Activated T-helper 1 cell treated with Interleukin-2 at 50 U/mL for 16 hours (primary cell): ENCODE measurements around the gene REX1BD.
"Not testable (repeated sequence)": the region's sequence is repeated elsewhere in the genome, so short reads cannot be mapped to it uniquely, and the experiment has no call there.

Source experiments
- DNase-seq: peaks from one replicate; pipeline ENCODE4 v3.0.0-alpha.2; 2020; ENCODE audit warnings: low read depth

The REX1BD gene

DNA sequence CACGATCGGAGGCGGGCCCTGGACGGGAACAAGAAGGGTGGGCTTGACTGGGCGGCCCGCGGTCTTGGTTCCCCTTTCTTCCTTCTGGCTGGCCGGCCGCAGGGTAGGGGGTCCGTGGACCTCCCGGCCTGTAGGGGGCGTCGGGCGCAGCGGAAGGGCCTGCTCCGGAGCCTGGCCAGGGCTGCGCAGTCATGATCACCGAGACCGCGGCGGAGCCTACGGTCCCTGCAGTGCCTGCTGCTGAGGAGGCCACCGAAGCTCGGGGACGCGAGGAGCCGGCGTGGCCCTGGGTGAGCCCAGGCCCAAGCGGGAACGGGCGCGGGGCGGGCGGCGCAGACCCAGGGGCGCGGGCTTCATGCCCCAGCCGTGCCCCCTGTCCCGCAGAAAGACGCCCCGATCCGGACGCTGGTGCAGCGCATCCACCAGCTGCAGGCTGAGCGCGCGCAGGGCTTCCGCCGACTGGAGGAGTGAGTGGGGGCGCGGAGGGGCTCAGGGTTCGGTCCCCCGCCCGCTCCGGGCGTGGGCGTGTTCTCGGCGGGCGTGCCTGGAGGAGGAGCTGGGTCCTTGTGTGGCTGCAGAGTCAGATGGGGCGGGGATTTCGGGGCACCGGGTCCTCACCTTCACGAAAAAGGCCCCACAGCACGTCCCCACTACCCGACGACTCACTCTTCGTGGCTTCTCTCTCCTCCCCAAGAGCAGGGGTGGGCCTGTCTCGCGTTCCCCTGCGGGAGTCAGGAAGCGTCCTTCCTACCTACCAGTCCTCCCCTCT is at the start of gene REX1BD:
Gene REX1BD, plus strand, starts transcription at position 188 of the 769 bp plus-strand sequence. Its CDS starts 4 bp downstream, at position 192.
- peak; percentile 82 for DNase-seq

GRCh38 chr19:18539372-18539771 is 49.2 kb upstream of the REX1BD start:
- no peak for DNase-seq

- DNase-seq, result not testable (repeated sequence)
Measured at GRCh38 chr19:18540200-18540599, 48.4 kb upstream of the REX1BD start.

- no peak for DNase-seq
Measured at GRCh38 chr19:18541258-18541991, 47.2 kb upstream of the REX1BD start.

GRCh38 chr19:18541992-18542940 is 46.3 kb upstream of the REX1BD start:
- DNase-seq, result no peak

GRCh38 chr19:18542941-18543813 is 45.4 kb upstream of the REX1BD start, which contains the start of gene FKBP8:
FKBP8 (minus strand) TSS chr19:18543573; CDS start chr19:18541970, 1,603 bp downstream.
- DNase-seq, result peak; percentile 91

DNA sequence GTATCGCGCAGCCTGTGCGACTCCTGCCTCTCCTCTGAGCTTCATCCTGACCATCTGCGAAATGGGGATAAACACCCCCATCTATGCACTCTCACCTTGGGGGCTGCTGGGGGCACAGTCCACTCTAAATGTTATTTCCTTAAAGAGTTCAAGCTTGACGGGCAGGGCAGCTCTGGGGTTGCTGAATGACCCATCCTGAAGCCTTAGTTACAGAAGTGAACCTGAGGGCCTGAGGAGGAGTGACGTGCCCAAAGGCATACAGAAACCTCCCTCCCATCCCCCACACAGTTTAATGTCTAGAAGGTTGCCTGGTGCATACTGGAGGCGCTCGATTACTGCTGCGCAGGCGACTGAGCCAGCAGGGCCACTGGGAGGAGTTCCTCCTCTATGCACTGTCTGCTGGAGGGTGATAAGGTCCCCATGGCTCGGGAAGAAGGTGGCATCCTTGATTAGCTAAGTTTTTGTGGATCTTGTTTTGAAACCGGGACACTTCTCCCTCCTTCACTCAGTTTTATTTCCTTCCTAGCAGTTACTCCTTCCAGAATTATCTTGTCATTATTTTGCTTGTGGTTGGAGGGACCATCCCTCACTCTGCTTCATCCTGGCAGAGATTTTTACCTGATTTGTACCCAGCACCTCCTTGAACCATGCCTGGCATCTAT is 44.7 kb upstream of the REX1BD start:
- DNase-seq, result peak; percentile 52

GRCh38 chr19:18551631-18552030 is 37.0 kb upstream of the REX1BD start:
- no peak for DNase-seq

DNA sequence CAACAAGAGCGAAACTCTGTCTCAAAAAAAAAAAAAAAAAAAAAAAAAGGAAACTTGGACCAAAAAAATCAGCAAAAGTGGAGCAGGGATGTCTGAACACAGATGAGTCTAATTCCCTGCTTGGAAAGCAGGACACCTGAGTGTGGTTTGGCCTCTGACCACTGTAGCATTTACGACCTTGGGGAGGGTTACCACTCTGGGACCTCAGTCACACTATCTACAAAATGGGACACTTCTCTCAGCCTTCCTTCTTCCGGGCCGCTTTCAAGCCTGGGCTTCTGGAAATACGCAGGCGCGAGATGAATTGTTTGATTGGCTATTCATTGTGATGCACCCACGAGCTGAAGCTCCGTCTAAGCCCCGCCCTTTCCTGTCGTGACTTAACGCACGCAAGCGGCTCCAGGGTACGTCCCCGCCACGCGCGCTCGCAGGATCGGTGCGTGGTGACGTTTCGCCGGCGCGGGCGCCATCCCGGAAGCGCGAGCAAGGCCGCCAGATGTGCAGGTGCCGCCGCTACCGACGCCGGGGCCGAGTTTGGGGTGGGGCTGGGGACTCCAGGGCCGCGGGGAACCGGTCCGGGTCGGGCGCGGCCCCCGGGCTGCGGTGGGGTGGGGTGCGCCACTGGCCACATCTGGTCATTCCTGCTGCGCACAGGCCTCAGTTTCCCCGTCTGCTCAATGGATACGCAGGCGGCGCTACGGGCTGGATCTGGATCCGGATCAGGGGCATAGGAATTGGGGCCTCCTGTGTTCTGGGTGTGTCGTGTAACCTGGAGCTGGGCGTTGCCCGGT is 31.0 kb upstream of the REX1BD start, which contains the start of gene KXD1:
Gene KXD1, plus strand, starts transcription at position 460 of the 791 bp plus-strand sequence. CDS start 4,187 bp downstream, outside the sequence.
- DNase-seq, result peak; percentile 97

GRCh38 chr19:18558202-18558555 is 30.4 kb upstream of the REX1BD start:
- no peak for DNase-seq

DNA sequence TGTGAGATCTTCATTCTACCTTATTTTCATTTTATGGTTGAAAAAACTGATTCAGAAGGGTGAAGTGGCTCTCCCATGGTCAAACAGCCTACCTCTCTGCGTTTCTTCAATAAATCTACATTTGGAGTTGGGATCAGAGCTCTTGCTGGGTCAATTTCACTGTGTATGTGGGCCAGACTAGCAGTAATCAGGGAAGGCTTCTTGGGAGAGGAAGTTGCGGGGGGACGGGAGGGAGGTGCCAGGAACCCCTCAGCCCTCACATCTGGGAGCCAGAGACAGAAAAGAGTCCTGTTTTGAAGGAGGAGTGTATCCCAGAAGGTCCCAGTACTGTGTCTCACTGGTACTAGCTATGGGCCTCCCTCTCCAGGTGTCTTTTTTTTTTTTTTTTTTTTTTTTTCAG is 30.0 kb upstream of the REX1BD start:
- no peak for DNase-seq

GRCh38 chr19:18559685-18560084 is 28.9 kb upstream of the REX1BD start:
- DNase-seq, result no peak

DNA sequence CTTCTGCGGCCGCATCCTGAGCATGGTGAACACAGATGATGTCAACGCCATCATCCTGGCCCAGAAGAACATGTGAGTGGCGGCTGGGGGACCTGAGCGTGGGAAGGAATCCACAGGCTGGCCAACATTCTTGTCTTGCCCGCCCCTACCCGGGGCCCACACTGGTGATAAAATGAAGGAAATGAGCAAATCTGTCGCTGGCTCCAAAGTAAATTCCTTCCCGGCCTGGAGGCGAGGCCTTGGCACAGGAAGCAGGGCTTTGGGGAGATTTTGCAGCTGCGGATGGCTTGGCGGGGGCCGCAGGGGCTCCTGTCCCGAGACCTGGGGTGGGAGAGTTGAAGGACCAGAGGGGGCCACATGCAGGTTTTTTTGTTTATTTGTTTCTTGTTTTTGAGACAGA is 26.5 kb upstream of the REX1BD start:
- no peak for DNase-seq

DNA sequence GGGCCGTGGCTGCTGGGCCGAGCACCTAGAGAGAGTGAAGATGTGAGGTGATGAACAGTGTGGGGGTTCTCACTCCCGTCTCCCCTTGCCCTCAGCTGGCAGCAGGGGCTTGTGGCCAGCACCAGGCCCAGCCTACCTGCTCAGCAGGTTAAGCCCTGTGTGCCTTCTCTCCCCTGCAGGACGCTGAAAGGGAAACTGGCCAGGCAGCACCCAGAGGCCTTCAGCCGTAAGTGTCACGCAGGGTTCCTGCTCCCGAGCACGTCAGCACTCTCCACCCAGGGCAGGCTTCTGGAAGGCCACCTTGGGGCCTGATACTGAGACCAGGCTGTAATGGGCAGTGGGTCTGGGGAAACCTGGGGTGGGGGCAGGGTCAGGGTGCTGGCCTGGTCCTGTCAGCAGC is 21.6 kb upstream of the REX1BD start:
- no peak for DNase-seq

DNA sequence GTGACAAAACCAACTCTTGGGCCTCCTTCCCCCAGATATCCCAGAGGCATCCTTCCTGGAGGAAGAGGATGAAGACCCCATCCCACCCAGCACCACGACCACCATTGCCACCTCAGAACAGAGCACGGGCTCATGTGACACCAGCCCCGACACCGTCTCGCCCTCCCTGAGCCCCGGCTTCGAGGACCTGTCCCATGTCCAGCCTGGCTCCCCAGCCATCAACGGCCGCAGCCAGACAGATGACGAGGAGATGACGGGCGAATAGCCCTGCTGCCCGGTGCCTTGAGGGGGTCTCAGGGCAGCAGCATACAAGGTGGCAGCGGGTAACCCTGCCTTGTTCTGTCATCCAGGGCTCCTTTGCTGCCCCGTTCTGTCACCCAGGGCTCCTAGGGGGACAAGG is 20.2 kb upstream of the REX1BD start:
- DNase-seq, result no peak

- peak; percentile 99 for DNase-seq
Measured at GRCh38 chr19:18571564-18572344, 16.8 kb upstream of the REX1BD start, which contains the start of gene UBA52. UBA52 (plus strand) TSS chr19:18571857; CDS start chr19:18573301, 1,444 bp downstream.

DNA sequence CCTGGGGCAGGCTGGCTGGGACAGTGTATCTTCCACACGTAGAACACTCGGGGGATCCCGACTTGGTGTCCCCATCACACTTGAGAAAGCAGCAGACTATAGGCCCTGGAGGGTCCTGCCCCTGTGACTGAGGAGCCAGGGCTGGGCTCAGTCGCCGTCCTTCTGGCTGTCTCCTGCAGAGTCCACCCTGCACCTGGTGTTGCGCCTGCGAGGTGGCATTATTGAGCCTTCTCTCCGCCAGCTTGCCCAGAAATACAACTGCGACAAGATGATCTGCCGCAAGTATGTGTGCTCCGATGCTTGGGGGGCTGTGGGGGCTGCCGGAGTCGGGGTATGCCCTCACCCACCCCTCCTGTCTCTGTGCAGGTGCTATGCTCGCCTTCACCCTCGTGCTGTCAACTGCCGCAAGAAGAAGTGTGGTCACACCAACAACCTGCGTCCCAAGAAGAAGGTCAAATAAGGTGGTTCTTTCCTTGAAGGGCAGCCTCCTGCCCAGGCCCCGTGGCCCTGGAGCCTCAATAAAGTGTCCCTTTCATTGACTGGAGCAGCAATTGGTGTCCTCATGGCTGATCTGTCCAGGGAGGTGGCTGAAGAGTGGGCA is 13.8 kb upstream of the REX1BD start:
- DNase-seq, result no peak

- no peak for DNase-seq
Measured at GRCh38 chr19:18576383-18576782, 12.2 kb upstream of the REX1BD start.
